Hepatocyte (in vitro differentiated cells): ENCODE measurements around the gene ASB2. TPM values are rescaled to one million over a fixed set of nuclear protein-coding genes. Genes with fewer than 3 reads are reported as not detected.
A peak's percentile ranks its signal among the peaks of the same experiment; 100 is the strongest.

Experiments used
- DNase-seq: peaks from one replicate; pipeline ENCODE4 v3.0.0-alpha.2; 2016; ENCODE audit warnings: low spot score
- H2AFZ ChIP-seq: fragments of 200-600 bp; sonication (generic); 2 replicates; pipeline ENCODE4 v1.6.0; 2016; ENCODE audit warnings: antibody characterized with exemption, mild to moderate bottlenecking
- H3K27ac ChIP-seq: fragments of 200-600 bp; sonication (generic); 2 replicates; pipeline ENCODE4 v1.5.1; 2016; ENCODE audit warnings: mild to moderate bottlenecking
- H3K27me3 ChIP-seq: fragments of 200-600 bp; sonication (generic); 2 replicates; pipeline ENCODE4 v1.6.1; 2016
- H3K36me3 ChIP-seq: fragments of 200-600 bp; sonication (generic); replicated peaks from 2 replicates; pipeline ENCODE4 v1.5.1; 2016; ENCODE audit warnings: low read depth; ENCODE audit not compliant: insufficient read depth
- H3K4me1 ChIP-seq: fragments of 200-600 bp; sonication (generic); 2 replicates; pipeline ENCODE4 v1.5.1; 2016; ENCODE audit warnings: mild to moderate bottlenecking, moderate library complexity; ENCODE audit not compliant: insufficient read depth
- H3K4me2 ChIP-seq: fragments of 200-600 bp; sonication (generic); 2 replicates; pipeline ENCODE4 v1.6.0; 2016
- H3K4me3 ChIP-seq: fragments of 200-600 bp; sonication (generic); 2 replicates; pipeline ENCODE4 v1.5.1; 2016; ENCODE audit warnings: mild to moderate bottlenecking
- H3K79me2 ChIP-seq: fragments of 200-600 bp; sonication (generic); 2 replicates; pipeline ENCODE4 v1.6.0; 2017; ENCODE audit warnings: mild to moderate bottlenecking
- H3K9me2 ChIP-seq: fragments of 200-600 bp; sonication (generic); replicated peaks from 2 replicates; pipeline ENCODE4 v1.6.0; 2017; ENCODE audit warnings: mild to moderate bottlenecking; ENCODE audit not compliant: insufficient read depth
- H3K9me3 ChIP-seq: fragments of 200-600 bp; sonication (generic); 2 replicates; pipeline ENCODE4 v1.5.1; 2016; ENCODE audit warnings: low read depth, mild to moderate bottlenecking
- H4K20me1 ChIP-seq: fragments of 200-600 bp; sonication (generic); 2 replicates; pipeline ENCODE4 v1.6.0; 2016; ENCODE audit warnings: mild to moderate bottlenecking; ENCODE audit not compliant: insufficient read depth, poor library complexity, severe bottlenecking
- EZH2 ChIP-seq: fragments of 200-600 bp; sonication (generic); IDR thresholded peaks from 2 replicates; pipeline ENCODE4 v1.6.1; 2016; ENCODE audit warnings: antibody characterized with exemption, mild to moderate bottlenecking, borderline replicate concordance
- EZH2phosphoT487 ChIP-seq: fragments of 200-600 bp; sonication (generic); IDR thresholded peaks from one replicate; pipeline ENCODE4 v1.6.1; 2018; ENCODE audit warnings: antibody characterized with exemption, mild to moderate bottlenecking, low read depth, moderate library complexity; ENCODE audit not compliant: unreplicated experiment, severe bottlenecking
- WGBS: methylation state at CpG from one replicate; pipeline ENCODE4 v1.1.6; 2016; ENCODE audit warnings: low lambda C conversion rate; ENCODE audit errors: missing lambda C conversion rate; 5-methylcytosine and 5-hydroxymethylcytosine counted together
- polyA plus RNA-seq: library from polyadenylated mRNA; unstranded; fragments of >200 nt; fragmentation: Nextera tagmentation; extraction: Ambion mirVana; gene quantifications from 2 replicates; pipeline ENCODE4 v1.2.1, GENCODE V29; 2016
- total RNA-seq: library from RNA; depleted of rRNA; stranded (reverse); fragments of >200 nt; gene quantifications from 2 replicates; pipeline ENCODE4 v1.2.3, GENCODE V29; 2014
- TF ChIP-seq, protein P1 (sequence below): fragments of 200-600 bp; sonication (generic); IDR thresholded peaks from 2 replicates; pipeline ENCODE4 v1.5.1; 2016; ENCODE audit warnings: antibody characterized with exemption, mild to moderate bottlenecking; ENCODE audit not compliant: poor library complexity

Gene ASB2
- total and polyA plus RNA-seq, 2 experiments from 2014 or later: 0.27 to 0.53 TPM

DNA sequence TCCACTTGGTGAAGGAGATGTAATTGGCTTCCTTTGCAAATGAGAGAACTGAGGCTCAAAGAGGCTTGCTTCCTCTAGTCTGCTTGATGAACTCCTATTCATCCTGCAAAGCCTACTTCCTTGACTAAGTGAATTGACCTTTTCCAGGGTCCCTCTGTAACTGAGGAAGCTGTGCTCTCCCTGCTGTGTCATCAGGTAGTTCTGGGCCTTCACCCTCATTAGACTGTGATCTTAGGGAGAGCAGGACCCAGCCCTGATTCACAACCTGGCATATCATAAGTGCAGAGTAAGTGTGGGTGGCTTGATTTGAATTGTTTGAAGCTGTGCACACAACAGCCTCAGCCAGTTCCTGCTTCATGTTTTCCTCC, 16.3 kb downstream of the ASB2 start:
- no peaks in the 10 kb centered on the region for H3K9me3 ChIP-seq
- H3K4me3 ChIP-seq: no peak overlapping the region
- H3K27ac ChIP-seq: peak overlapping the region; percentile 86
- no peaks in the 10 kb centered on the region for H3K36me3 ChIP-seq
- H3K27me3 ChIP-seq: no peaks in the 10 kb centered on the region
- no peak overlapping the region for H2AFZ ChIP-seq
- TF ChIP-seq, protein P1, sequence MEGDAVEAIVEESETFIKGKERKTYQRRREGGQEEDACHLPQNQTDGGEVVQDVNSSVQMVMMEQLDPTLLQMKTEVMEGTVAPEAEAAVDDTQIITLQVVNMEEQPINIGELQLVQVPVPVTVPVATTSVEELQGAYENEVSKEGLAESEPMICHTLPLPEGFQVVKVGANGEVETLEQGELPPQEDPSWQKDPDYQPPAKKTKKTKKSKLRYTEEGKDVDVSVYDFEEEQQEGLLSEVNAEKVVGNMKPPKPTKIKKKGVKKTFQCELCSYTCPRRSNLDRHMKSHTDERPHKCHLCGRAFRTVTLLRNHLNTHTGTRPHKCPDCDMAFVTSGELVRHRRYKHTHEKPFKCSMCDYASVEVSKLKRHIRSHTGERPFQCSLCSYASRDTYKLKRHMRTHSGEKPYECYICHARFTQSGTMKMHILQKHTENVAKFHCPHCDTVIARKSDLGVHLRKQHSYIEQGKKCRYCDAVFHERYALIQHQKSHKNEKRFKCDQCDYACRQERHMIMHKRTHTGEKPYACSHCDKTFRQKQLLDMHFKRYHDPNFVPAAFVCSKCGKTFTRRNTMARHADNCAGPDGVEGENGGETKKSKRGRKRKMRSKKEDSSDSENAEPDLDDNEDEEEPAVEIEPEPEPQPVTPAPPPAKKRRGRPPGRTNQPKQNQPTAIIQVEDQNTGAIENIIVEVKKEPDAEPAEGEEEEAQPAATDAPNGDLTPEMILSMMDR: no peak
- no peak for TF ChIP-seq EZH2phosphoT487
- TF ChIP-seq EZH2: no peak
- DNase-seq: peak; percentile 46
- H3K4me1 ChIP-seq: peaks cover 19% of the 10 kb centered on the region
- H3K4me2 ChIP-seq: no peak overlapping the region
- no peaks in the 10 kb centered on the region for H4K20me1 ChIP-seq
- H3K9me2 ChIP-seq: no peaks in the 10 kb centered on the region
- no peaks in the 10 kb centered on the region for H3K79me2 ChIP-seq

DNA sequence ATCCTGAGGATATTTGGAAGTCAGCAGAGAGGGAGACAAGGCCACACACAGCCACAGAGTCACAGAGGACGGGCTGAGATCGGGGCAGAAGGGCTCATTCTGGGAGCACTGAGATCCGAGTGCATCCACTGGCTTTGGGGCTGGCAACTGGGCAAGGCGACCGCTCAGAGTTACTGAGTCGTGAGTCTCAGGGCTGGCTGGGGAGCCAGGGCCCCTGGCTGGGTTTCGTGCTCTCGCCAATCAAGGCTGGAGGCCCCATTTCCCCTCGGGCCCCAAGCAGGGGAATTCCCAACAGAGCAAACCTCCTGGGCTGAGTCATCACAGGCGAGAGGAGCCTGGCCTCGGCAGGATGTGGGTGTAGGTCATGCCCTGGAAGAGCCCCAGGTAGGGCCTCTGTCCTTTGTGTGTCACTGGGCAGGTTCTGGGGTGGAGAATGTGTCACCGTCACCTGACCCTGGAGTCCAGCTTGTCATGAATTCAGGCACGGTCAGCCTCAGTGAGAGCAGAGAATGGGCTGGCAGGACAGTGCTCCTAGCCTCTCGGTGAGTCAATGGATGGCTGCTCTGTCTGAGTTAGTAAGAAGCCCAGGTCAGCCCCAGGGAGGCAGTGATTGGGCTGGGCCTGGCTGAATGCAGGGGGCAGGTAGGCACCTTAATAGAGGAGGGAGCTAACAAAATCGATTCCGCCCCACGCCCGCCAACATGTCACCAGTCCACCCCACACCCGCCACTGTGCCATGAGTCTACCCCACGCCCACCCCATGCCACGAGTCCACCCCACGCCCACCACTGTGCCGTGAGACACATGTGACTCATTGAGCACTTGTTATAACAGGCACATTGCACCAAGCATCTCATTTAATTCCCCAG, 16.9 kb downstream of the ASB2 start:
- 58% methylated on average over 23 of the region's 23 CpGs for WGBS
- H3K27me3 ChIP-seq: no peaks in the 10 kb centered on the region
- no peaks in the 10 kb centered on the region for H3K36me3 ChIP-seq
- no peak overlapping the region for H3K4me3 ChIP-seq
- no peak overlapping the region for H2AFZ ChIP-seq
- H4K20me1 ChIP-seq: no peaks in the 10 kb centered on the region
- no peaks in the 10 kb centered on the region for H3K9me3 ChIP-seq
- H3K27ac ChIP-seq: peak overlapping the region; percentile 90
- no peaks in the 10 kb centered on the region for H3K9me2 ChIP-seq
- H3K79me2 ChIP-seq: no peaks in the 10 kb centered on the region
- TF ChIP-seq EZH2: no peak
- TF ChIP-seq EZH2phosphoT487: no peak
- TF ChIP-seq, protein P1: no peak
- peaks cover 19% of the 10 kb centered on the region for H3K4me1 ChIP-seq
- peak; percentile 94 for DNase-seq
- H3K4me2 ChIP-seq: peak overlapping the region; percentile 62

DNA sequence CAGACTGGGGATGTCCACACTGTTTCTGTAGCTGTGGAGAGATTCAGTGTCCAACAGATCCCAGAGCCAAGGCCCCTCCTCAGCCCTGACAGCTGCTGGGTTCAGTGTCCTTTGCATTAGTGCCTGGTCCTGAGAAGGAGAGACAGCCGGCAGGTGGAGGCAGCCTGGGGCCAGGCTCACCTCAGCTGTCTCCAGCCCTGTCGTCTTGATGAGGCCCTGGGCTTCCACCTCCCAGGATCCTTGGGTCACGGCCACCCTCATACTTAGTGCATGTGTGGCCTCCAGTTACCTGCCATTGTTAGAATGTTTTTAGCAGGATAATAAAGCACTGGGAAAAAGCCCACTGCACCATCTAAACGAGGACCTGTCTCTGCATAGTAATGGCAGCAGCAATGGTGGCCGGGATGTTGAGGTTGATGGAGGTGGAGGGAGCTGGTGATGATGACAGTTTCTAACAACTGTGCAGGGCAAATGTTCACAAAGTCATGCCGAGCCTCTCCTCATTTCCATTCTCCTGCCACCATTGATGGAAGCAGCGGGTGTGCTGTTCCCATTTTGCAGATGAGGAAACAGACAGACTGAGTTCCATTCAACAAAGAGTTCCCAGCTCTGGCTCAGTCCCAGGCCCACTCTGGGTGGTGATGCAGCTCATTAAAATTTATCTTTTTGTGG, 17.7 kb downstream of the ASB2 start:
- no peak overlapping the region for H2AFZ ChIP-seq
- no peaks in the 10 kb centered on the region for H3K79me2 ChIP-seq
- no peak for DNase-seq

More for the DNA sequence above, 17.7 kb downstream of the ASB2 start:
- 88% methylated on average over 7 of the region's 7 CpGs for WGBS
- peaks cover 19% of the 10 kb centered on the region for H3K4me1 ChIP-seq
- no peak overlapping the region for H3K4me3 ChIP-seq
- H3K4me2 ChIP-seq: peak overlapping the region; percentile 62
- H3K27ac ChIP-seq: peak overlapping the region; percentile 90
- TF ChIP-seq EZH2phosphoT487: no peak
- TF ChIP-seq, protein P1: no peak
- TF ChIP-seq EZH2: no peak
- H3K36me3 ChIP-seq: no peaks in the 10 kb centered on the region
- no peaks in the 10 kb centered on the region for H3K27me3 ChIP-seq
- no peaks in the 10 kb centered on the region for H3K9me2 ChIP-seq
- H4K20me1 ChIP-seq: no peaks in the 10 kb centered on the region
- H3K9me3 ChIP-seq: no peaks in the 10 kb centered on the region
